ENCODE results near the gene HGFAC.
"Not testable (repeated sequence)": the region's sequence is repeated elsewhere in the genome, so short reads cannot be mapped to it uniquely, and the experiment has no call there.

The HGFAC gene

DNA sequence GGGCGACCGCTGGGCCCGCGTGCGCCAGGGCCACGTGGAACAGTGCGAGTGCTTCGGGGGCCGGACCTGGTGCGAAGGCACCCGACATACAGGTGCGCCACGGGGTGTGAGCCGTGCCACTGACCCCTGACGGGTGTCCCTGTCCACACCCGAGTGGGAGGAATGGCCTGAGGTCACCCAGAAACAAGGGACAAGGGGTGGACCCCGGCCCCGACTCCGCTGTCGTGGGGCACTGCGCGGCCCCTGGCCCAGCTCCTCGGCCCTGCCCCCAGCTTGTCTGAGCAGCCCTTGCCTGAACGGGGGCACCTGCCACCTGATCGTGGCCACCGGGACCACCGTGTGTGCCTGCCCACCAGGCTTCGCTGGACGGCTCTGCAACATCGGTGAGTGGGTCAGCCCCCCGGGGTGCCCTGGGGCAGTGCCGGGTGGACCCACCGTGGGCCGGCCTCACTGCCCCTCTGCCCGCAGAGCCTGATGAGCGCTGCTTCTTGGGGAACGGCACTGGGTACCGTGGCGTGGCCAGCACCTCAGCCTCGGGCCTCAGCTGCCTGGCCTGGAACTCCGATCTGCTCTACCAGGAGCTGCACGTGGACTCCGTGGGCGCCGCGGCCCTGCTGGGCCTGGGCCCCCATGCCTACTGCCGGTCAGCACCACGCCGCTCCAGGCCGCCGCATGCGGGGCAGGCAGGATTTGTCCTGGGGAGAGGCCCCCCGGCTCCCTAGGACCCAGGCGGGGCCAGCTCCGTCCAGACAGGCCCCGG, 2.8 kb downstream of the HGFAC start:
- ATAC-seq = no peak

GRCh38 chr4:3445111-3445820, 3.5 kb downstream of the HGFAC start:
- ATAC-seq = no peak

DNA sequence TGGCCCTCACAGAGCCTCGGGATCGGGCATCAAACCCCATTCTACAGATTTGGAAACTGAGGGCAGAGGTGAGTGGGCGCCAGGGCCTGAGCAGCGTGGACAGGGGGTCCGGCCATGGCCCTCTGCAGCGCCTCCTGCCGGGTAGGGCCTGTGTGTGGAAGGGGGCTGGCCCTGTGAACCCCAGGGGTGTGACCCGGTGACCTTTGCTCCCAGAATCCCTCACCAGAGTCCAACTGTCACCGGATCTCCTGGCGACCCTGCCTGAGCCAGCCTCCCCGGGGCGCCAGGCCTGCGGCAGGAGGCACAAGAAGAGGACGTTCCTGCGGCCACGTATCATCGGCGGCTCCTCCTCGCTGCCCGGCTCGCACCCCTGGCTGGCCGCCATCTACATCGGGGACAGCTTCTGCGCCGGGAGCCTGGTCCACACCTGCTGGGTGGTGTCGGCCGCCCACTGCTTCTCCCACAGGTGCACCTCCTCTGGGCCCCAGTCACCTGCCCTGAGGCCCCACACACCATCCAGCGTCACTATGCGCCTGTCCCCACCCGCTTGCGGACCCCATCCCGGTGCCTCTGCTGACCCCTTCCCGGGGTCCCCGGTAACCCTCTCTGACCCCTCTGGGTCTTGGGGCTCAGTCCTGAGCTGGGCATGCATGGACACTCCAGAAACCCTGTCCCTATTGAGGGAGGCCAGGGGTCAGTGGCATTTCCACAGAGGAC, 4.2 kb downstream of the HGFAC start:
- ATAC-seq = no peak

DNA sequence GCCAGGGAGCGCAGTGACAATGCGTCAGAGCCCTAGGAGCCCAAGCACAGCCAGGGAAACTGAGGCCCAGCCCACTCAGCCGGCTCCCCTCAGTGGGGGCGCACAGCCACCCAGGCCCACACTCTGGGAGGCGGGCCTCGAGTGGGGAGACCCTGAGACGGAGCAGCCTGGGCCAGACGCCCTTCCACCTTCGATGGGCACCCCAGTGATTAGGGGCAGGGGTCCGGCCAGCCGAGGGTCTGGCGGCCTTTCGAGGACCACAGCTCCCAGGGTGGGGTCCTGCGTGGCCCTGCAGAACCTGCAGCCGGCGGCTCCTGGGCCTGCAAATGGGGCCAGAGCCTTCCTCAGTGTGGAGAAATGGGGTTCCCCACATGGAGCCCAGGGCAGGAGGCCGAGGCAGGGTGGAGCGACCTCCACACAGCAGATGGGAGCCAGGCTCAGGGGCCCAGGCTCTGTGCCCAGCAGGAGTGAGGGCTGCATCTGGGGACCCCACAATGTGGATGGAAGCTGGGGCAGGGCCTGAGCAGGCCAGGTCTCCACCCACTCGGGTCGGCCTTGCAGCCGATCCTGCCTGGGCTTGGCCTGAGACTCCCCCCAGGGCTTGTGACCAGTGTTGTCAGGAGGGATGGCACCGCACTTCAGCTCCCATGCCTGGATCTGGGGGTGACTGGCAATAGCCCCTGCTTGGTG, 5.0 kb downstream of the HGFAC start:
- no peak for ATAC-seq

DNA sequence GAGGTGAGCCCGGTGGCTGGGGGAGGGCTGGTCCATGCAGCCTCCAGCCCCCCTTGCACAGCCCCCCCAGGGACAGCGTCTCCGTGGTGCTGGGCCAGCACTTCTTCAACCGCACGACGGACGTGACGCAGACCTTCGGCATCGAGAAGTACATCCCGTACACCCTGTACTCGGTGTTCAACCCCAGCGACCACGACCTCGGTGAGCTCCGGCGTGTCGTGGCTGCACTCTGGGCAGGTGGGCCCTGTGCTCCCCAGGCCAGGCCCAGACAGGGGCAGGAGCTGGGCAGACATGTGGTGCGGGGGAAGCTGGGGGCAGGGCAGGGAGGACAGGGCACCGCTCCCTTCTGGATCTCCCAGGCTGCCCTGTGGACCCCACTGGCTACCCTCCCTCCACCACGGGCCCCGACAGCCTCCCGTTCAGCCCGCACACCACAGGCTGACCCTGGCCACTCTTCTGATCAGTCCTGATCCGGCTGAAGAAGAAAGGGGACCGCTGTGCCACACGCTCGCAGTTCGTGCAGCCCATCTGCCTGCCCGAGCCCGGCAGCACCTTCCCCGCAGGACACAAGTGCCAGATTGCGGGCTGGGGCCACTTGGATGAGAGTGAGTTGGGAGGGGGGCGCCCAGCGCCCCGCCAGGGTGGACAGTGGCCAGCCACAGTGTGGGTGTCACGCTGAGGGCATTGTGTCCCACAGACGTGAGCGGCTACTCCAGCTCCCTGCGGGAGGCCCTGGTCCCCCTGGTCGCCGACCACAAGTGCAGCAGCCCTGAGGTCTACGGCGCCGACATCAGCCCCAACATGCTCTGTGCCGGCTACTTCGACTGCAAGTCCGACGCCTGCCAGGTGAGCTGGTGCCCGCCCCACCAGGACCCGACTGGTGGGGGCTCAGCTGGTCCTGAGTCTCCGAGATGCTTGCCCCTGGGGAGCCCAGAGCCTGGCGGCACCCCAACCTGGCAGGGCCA, 5.9 kb downstream of the HGFAC start:
- ATAC-seq = no peak

GRCh38 chr4:3449047-3449573, 7.3 kb downstream of the HGFAC start:
- ATAC-seq = no peak

GRCh38 chr4:3449574-3450534, 8.1 kb downstream of the HGFAC start:
- no peak for ATAC-seq

GRCh38 chr4:3450643-3451042, 8.9 kb downstream of the HGFAC start:
- no peak for ATAC-seq

DNA sequence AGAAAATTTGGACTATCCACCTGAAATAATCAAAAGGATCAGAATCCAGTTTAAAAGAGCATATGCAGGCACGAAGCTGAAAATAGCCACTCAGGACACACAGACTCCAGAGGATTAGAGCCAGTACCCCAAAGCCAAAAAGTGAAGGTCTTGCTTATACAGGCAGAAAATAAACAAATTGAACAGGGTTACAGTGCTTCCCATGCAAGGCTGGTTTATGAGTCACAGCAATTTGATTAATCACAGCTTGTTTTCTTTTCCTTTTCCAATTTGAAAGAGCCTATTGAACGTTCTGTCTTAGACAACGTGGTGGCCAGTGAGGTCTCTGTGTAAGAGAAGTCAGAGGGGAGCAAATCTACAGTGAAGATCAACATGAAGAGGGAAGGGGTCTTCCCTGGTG, 10.2 kb downstream of the HGFAC start:
- ATAC-seq = no peak

DNA sequence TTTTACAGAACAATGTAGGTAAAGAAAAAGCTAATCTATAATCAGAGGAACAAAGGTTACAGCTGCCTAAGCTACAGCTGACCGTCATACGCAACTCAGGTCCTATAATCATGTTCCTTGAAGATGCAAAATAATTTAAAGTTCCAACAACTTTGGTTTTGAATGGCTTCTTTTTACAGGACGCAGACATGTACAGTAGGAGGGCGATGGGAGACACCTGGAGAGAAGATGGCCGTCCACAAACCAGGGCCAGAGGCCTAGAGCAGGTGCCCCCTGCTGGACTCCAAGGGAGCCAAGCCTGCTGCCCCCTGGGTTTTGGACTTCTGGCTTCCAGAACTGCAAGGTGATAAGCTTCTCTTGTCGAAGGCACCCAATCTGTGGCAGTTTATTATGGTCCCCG, 10.6 kb downstream of the HGFAC start:
- no peak for ATAC-seq

- not testable (repeated sequence) for ATAC-seq
Observed at GRCh38 chr4:3455596-3455995, 13.8 kb downstream of the HGFAC start.

DNA sequence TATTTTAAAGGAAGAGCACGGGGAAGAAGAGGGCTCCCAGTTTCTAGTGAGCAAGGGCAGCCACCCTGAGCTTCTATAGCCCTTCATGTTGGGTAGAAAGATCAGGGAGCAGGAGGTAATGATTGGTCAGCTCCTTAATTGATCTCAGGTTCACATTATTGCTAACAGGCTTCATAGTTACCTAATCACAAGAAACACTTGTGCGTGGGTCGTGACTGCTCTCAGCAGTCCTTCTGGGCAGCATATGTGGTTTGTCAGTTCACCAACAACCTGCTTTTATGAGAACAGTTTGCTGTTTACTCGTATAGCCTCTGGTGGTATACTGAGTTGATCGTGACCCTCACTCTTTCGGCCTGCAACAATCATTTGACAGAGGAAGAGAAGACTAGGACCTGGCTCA, 16.6 kb downstream of the HGFAC start:
- no peak for ATAC-seq

DNA sequence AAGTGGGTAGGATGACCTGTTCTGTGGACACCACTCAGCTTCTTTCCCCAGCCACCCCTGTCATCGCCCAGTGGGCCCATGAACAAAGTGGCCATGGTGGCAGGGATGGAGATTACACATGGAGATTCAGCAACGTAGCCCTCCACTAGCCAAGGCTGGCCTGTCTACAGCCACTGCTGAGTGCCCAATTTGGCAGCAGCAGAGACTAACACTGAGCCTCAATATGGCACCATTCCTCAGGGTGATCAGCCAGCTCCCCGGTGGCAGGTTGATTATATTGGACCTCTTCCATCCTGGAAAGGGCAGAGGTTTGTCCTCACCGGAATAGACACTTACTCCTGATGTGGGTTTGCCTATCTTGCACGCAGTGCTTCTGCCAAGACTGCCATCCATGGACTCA, 17.4 kb downstream of the HGFAC start:
- not testable (repeated sequence) for ATAC-seq

GRCh38 chr4:3460926-3461325, 19.2 kb downstream of the HGFAC start:
- ATAC-seq = no peak

DNA sequence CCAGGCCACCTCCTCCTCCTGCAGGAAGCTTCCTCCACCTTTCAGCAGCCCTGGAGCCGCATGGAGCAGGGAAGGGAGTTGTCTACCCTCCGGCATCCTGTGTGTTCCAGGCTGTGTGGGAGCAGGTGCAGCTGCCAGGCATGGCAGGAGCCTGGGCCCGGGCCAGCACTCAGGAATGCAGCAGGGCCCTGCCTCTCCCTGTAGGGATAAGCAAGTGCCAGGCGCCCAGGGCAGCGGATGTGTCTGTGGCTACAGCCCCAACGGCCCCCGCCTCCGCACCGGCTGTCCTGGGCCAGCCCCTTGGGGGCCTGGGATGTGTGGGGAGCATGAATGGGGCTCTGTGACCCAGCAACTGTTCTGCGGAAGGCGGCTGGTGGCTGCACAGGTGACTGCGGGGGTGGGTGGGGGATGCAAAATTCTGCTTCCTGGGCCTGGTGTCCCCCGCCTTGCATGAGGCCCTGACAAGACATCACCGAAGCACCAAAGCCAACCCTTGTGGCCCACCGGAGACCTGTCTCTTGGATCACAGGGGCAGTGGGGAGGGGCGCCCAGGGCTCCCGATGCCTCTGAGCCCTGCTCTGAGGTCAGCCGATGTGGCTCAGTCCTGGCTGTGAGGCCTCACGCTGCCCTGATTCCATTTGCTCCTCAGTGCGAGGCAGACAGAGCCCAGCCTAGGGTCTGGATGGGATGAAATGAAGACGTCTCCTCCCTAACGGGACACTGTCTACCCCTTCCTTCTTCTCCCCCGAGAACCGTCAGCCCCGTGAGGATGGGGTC, 19.9 kb downstream of the HGFAC start:
- ATAC-seq = no peak

DNA sequence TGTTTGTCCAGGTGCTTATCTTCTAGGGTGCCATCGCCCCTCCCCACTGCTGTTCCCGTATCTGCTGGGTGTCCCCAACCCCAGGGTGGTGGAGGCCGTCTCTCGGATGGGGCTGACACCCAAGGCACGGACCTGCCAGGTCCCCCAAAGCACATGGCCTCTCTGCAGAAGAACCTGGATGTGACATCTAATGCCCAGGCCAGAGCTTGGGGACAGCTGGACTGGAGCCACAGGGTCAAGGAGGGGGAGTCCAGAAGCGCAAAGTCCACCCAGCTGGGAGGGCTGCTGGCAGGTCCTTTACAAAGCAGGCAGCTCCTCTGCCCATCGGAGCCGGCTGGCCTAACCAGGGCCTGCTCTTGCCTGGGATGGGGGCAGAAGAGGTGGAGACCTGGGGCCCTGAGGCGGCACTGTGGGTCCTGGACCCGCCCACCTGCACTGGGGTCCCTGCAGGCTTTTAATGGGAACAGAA, 20.6 kb downstream of the HGFAC start:
- no peak for ATAC-seq

DNA sequence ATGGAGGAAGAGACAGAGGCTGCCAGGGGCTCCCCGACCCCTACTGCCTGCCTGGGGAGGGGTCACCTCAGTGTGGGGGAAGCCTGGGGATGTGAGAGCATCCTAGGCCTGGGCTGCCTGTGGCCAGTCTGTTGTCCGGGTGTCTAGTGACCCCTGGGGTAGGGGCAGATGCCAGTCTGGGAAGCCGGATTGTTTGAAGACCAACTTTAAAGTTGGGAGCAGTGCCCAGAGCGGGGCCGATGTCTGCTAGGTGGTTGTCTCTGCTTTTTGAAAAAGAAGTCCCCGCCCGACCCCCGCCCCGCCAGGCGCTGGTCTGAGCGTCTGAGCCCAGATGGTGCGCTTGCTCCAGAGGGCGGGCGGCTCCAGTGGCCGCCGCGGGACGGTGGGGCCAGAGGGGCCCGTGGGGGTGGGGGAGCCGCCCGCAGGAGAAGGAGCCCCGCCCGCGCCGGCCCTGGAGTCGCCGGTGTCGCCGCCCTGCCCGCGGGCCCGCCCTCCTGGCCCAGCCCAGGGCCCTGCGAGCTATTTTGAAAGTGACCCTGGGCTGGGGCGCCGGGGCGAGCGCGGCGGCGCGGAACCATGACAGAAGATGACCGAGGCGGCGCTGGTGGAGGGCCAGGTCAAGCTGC, 21.1 kb downstream of the HGFAC start, which contains the start of gene DOK7:
Gene DOK7 (plus strand): TSS at position 517 of the 626 bp plus-strand sequence. CDS start 70 bp downstream, at position 587.
- ATAC-seq = no peak

DNA sequence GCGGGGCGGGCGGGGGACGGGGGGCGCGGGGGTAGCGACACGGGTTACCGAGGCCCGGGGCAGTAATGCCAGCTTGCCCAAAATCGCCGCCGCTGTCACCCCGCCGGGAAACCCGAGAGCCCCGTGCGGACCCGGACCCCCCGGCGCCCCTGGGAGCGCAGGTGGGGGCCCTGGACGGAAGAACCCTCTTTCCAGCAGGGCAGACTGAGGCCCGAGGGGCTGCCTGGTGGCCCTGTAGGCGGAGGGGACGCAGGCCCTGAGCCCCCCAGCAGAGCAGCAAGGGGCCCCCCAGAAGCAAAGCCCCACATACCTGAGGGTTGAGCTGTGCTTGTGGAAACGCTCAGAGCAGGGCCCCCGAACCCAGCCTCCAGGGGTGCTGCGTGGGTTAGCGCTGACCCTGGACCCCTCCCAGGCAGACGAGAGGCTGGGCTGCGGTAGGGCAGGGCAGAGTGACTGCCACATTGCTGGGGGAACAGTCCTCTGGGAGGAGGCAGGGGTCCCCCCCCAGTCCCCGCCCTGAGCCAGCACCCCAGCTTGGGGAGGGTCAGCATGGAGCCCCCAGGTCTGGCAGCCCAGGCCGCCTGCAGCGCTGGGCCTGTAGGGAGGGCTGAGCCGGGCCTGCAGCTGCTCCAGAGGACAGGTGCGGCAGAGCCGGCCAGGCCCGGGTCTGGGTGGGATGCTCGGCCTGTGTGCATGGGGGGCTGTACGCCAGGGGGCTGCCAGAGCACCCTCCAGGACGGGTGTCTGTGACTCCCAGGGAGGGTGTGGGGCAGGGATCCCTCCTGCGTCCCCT, 22.0 kb downstream of the HGFAC start:
- ATAC-seq = no peak
